GM19238 (cell line): ENCODE data around the gene ST6GALNAC2.

Experiments
- DNase-seq: peaks from one replicate; pipeline ENCODE4 v3.0.0; 2011; ENCODE audit warnings: low spot score; ENCODE audit not compliant: insufficient read length

Gene ST6GALNAC2

DNA sequence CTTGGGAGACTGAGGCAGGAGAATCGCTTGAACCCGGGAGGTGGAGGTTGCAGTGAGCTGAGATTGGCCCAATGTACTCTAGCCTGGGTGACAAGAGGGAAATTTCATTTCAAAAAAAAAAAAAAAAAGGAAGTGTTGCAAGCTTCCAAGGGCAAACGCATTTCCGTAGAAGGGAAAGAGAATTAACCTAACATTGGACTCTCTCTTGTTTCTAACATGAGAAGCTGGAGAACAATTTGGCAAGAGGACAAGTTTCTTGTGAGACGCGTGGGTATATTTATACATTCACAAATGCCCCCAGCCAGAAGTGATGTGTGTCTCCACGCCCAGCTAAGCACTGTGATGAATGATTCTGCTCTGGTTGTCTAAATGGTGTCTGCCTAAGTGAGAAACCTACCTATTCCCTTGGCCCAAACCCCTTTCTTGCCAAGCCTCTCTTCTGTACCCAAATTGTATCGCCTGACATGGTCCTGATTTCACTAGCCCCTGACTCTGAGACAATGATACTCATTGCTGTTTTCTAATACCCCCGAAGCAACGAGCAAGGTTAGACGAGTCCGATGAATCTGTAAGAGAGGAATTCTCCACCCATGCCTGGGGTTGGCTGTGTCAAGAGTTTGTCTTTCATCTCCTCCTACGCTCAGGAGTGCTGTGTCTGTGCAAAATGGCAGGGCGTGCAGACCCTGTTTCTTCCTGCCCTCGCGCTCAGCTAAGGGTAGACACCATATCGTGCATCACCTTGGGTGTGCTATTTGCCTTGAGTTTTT lies 14.2 kb upstream of the ST6GALNAC2 start:
- no peak for DNase-seq

DNA sequence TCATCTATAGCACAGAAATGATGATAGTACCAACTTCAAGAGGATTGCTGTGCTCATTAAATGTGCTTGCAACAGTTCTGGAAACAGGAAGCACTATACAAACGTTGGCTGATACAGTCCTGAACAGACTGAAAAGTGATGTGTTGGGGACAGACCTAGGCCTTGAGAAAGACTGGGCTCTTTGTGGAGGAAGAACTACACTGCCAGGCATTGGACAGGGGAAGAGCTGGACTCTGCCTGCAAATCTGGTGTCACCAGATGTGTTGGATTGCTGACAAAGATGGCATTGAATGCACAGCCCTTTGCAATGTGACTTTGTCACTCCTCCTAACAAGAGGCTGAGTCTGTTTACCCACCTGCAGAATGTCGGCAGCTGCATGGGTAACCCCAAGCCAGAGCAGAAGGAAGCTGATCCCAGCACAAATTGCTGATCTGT lies 12.4 kb upstream of the ST6GALNAC2 start:
- DNase-seq = no peak

DNA sequence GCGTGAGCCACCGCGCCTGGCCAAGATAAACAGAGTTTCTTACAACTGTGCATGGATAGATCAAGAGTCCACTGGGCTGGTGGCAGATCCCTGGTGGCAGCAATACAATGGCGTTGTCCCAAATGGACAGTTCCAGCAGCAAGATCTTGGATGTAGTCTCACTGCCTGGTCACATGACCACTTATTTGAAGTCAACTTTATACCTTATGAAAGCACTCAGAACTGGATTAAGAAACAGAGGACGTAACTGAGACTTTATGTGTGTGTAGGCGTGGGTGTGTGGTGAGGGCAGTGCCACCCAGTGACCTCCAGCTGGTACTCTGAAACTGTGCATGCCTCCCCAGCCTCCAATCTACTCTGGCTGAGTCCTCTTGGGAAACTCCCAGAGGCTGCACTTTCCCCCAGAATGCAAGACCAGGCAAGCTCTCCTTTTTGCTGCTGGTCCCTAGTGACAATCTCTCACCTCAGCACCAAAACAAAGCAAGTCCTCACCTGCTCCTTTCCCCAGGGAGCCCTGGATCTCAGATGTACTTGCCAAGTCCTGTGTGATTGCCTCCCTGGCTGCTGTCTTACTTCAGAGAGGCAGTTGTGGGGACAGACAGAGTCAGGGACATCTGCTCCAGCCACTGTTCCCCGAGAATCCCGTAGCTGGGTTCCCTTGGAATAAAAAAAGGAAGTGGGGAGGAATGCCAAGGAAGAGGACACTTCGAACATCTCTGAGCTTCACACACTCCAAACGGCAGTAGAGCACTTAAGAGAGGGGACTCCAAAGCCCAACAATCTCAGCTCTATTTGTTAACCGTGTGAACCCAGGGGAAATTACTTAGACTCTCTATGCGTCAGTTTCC lies 11.7 kb upstream of the ST6GALNAC2 start:
- no peak for DNase-seq

DNA sequence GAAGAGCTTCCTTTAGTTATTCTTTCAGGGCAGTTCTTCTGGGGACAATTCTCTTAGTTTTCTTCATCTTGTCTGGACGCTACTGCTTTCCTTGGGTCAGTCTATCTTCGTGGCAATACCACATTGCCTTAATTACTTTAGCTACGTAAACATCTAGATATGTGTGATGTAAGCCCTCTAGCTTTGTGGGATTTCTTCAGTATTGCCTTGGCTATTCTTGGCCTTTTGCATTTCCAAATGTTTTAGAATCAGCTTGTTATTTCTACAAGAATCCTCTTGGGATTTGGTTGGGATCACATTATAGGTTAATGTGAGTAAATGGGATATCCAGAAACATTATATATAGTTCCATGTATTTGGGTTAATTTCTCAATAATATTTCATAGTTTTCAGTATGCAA lies 9.0 kb upstream of the ST6GALNAC2 start:
- DNase-seq = no peak

GRCh38 chr17:76593959-76594358 lies 8.3 kb upstream of the ST6GALNAC2 start:
- no peak for DNase-seq

DNA sequence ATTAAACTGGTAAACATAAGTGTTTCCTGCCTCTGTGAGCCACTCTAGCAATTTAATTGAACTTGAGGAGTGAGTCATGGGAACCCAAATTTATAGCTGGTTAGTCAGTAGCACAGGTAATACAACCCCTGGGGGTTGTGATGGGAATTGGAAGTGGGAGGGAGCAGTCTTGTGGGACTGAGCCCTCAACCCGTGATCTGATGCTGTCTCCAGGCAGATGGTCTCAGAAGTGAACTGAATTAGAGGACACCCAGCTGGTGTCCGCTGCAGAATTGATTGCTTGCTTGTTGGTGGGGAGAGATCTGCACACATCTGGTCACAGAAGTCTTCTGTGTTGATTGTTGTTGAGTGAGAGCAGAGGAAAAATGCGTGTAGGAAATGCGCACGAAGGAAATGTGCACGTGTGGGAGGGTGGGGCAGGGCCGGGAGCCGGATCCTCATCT lies 7.7 kb upstream of the ST6GALNAC2 start:
- no peak for DNase-seq

- no peak for DNase-seq
These were observed 2.5 kb upstream of the ST6GALNAC2 start for GRCh38 chr17:76588182-76588581.

- DNase-seq = no peak
These were observed 1.3 kb upstream of the ST6GALNAC2 start for GRCh38 chr17:76586741-76587487.

DNA sequence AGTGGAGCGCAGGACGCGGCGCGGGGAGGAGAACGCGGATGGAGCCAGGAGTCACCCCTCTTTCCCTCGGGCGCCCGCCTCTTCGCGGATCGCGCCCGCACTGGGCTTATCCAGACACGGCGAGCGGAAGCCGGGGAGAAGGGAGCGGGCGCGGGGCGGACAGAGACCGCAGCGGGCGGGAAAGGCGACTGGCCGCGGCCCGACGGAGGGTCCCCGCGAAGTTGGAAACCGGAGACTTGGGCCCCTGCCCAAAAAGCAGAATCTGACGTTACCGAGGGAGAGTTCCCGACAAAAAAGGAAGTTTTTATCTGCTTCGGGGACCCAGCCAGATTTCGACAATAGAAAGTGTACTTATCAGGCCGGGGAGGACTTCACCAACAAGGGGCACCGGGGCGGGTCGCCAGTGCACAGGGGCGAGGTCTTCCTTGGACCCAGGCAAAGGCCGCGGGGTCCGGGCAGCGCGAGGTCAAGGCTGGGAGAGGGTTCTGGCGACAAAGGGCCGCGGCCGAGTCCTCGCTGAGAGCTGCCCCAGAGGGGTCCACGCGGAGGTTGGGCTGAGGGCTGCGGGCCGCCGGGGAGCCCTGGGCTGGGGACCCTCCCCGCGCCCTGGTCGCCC lies 519 bp downstream of the ST6GALNAC2 start:
- no peak for DNase-seq

GRCh38 chr17:76584427-76585032 lies 1.1 kb downstream of the ST6GALNAC2 start:
- DNase-seq = no peak

DNA sequence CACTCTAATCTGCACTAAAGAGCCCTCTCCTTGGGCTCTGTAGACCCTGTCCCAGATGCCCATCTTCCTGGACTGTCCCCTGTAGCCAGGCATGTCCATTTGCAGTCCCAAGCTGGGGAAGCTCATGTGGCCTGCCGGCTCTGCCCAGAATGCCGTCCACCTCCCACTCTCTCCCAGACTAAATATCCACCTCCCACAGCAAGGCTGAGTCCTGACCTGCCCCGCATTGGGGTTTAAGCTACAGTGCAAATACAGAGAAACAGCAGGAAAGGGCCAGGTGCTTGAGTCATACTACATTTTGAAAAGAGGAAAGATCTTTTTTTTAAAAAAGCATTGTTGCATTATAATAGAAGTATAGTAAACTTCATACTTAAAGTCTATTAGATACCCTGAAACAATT lies 3.0 kb downstream of the ST6GALNAC2 start:
- no peak for DNase-seq

DNA sequence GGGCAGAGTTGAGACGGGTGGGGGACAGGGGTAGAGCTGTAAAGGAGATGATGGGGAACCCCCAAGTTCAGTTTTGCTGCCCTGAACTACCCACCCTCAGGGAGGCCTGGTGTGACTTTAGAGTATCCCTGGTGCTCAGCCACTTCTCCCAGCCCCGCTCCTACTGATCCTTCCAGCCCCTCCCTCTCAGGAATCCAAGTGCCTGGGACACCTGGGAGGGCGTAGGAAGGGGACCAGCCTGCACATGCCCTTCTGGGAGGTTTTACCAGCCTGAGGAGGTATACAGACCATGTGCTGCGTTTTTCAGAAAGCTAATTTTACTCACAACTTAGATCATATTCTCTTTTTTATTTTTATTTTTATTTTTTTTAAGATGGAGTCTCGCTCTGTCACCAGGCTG lies 4.1 kb downstream of the ST6GALNAC2 start:
- no peak for DNase-seq

DNA sequence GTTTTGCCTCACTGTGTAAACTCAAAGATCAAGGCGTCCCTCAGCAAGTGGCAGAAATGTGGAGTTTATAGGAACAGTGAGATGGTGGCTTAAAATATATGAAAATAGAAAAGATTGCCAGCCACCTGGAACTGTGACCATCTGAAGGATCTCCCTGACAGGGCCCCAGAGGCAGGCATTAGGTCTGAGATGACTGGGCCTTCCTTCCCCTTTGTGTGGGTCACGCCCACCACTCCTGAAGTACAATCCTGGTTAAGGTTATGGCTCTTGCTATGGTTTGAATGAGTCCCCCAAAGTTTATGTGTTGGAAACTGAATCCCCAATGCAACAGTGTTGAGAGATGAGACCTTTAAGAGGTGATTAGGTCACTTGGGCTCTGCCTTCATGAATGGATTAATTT lies 6.4 kb downstream of the ST6GALNAC2 start:
- no peak for DNase-seq

DNA sequence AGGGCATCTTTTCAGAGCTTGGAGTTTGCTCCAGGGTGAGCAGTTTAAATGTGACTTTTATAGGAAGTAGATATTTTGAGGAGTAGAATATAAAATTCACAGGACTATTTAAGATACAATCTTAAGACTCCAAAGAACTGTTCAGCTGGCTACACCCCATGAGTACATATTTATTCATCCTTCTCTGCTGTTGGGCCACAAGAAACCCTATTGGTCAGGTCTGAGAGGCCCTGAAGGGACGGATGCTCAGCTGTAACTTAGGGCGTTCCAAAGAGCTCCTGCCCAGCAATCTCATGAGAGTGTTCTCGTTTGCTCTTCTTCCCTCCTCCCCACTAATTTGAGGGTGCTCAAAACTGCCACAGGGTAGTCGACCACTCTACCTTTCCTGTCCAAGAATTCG lies 7.3 kb downstream of the ST6GALNAC2 start:
- DNase-seq = no peak

DNA sequence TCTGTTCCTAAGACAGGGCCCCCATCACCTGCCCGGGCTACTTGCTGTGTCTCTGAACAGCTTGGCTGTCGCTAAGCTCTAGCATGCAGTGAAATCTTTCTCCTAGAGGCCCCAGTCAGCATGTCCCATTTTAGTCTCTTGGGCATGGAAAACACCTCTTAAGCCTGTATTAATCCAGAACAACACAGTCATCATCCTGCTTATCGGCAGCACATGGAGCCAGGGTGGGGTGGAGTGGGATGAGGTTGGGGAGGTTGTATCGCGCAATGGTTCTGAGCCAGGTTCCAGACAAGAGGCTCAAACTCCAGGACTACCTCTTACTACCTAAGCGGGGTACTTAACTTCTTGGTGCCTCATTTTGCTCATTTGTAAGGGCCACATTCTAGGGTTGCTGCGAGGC lies 7.8 kb downstream of the ST6GALNAC2 start:
- DNase-seq = no peak

DNA sequence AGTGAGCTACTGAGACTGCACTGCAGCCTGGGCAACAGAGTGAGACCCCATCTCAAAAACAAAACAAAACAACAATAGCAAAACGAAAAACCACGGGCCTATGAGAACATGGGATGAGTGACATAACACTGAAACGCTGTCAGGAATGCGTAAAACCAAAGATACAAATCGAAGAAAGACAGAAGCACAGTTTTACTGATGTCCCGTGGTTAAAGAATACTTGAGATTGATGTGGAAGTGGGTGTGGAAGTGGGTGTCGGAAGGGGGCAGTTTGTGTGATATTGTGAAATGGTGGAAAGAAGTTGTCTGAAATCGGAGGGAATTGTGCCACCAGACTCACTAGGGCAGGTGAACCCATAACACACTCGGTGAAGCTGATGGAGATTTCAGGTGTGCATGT lies 9.5 kb downstream of the ST6GALNAC2 start:
- no peak for DNase-seq

DNA sequence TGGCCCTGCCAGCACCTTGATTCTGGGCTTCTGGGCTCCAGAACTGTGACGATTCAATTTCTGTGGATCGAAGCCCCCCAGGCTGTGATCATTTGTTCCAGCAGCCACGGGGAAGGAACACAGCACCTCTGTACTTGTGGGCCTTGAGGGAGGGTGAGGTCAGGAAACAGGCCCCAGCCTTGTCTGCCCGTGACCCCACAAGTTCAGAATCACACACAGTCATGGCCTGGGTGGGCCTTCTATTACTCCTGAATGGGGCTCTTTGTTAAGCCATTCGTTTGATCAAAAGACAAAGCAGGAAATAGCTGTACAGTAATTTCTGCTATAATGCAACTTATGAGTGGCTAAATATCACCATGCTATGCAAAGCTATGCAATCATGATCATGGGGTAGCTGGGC lies 10.1 kb downstream of the ST6GALNAC2 start:
- no peak for DNase-seq

GRCh38 chr17:76574166-76574565 lies 11.5 kb downstream of the ST6GALNAC2 start:
- no peak for DNase-seq

GRCh38 chr17:76573096-76573495 lies 12.6 kb downstream of the ST6GALNAC2 start:
- no peak for DNase-seq

- no peak for DNase-seq
These were observed 13.3 kb downstream of the ST6GALNAC2 start for GRCh38 chr17:76572201-76572910.
